Measurements from ENCODE around the gene AGPAT3. TPM values are rescaled to one million over a fixed set of nuclear protein-coding genes. Genes with fewer than 3 reads are reported as not detected.

The AGPAT3 gene
- total RNA-seq, 2 experiments from 2014 or later = 80.3 to 93.1 TPM

- peaks cover 21% of the 10 kb centered on the region for H3K4me1 Mint-ChIP-seq
- ChIA-PET POLR2A (no interaction called here), CTCF (interaction anchor here (1.0 to 1.2 kb wide), 2 partner anchors 11 to 24 kb away, joined by 3 read pairs; no protein-coding TSS in a partner anchor)
- peaks cover 24% of the 10 kb centered on the region for H3K9me3 Mint-ChIP-seq
- no peak for DNase-seq
- no peak overlapping the region for H3K4me3 Mint-ChIP-seq
- no peaks in the 10 kb centered on the region for H3K27me3 Mint-ChIP-seq
- H3K36me3 Mint-ChIP-seq (ENCODE audit: low read depth) = peaks cover 46% of the 10 kb centered on the region
- H3K27ac Mint-ChIP-seq = no peak overlapping the region
Observed at GRCh38 chr21:43950481-43950880, 85.5 kb downstream of the AGPAT3 start.

- POLR2A ChIA-PET = no interaction called here
- DNase-seq = no peak
Observed at GRCh38 chr21:43950936-43951335, 85.9 kb downstream of the AGPAT3 start.

GRCh38 chr21:43951911-43952703, 87.1 kb downstream of the AGPAT3 start:
- no peak for DNase-seq
- peaks cover 38% of the 10 kb centered on the region for H3K36me3 Mint-ChIP-seq (ENCODE audit: low read depth)
- H3K27ac Mint-ChIP-seq = peak overlapping the region; percentile 66
- H3K4me3 Mint-ChIP-seq = no peak overlapping the region
- peaks cover 21% of the 10 kb centered on the region for H3K4me1 Mint-ChIP-seq
- H3K27me3 Mint-ChIP-seq = no peaks in the 10 kb centered on the region
- CTCF ChIA-PET = no interaction called here
- POLR2A ChIA-PET = no interaction called here
- peaks cover 19% of the 10 kb centered on the region for H3K9me3 Mint-ChIP-seq

More at GRCh38 chr21:43950936-43951335, 85.9 kb downstream of the AGPAT3 start:
- H3K27ac Mint-ChIP-seq = no peak overlapping the region
- peaks cover 46% of the 10 kb centered on the region for H3K36me3 Mint-ChIP-seq (ENCODE audit: low read depth)
- peaks cover 24% of the 10 kb centered on the region for H3K9me3 Mint-ChIP-seq
- H3K27me3 Mint-ChIP-seq = no peaks in the 10 kb centered on the region
- H3K4me3 Mint-ChIP-seq = no peak overlapping the region
- peaks cover 21% of the 10 kb centered on the region for H3K4me1 Mint-ChIP-seq
- CTCF ChIA-PET = interaction anchor here (0.6 to 1.2 kb wide), 3 partner anchors 12 to 160 kb away, joined by 3 read pairs; no protein-coding TSS in a partner anchor

- POLR2A ChIA-PET = no interaction called here
Observed at GRCh38 chr21:43953021-43953420, 88.0 kb downstream of the AGPAT3 start.

GRCh38 chr21:43954042-43954441, 89.0 kb downstream of the AGPAT3 start:
- H3K4me1 Mint-ChIP-seq = peaks cover 19% of the 10 kb centered on the region
- DNase-seq = no peak
- POLR2A ChIA-PET = no interaction called here
- CTCF ChIA-PET = interaction anchor here (0.9 kb wide), 1 partner anchor 165 kb away, joined by 3 read pairs; no protein-coding TSS in a partner anchor
- peaks cover 7% of the 10 kb centered on the region for H3K9me3 Mint-ChIP-seq
- no peak overlapping the region for H3K27ac Mint-ChIP-seq
- H3K36me3 Mint-ChIP-seq (ENCODE audit: low read depth) = peaks cover 23% of the 10 kb centered on the region
- no peaks in the 10 kb centered on the region for H3K27me3 Mint-ChIP-seq
- no peak overlapping the region for H3K4me3 Mint-ChIP-seq

More at GRCh38 chr21:43953021-43953420, 88.0 kb downstream of the AGPAT3 start:
- Mint-ChIP-seq H3K9me3 (peaks cover 14% of the 10 kb centered on the region), H3K4me3 (no peak overlapping the region), H3K4me1 (peaks cover 21% of the 10 kb centered on the region), H3K27me3 (no peaks in the 10 kb centered on the region), H3K36me3 (ENCODE audit: low read depth) (peaks cover 31% of the 10 kb centered on the region), H3K27ac (no peak overlapping the region)
- CTCF ChIA-PET = no interaction called here
- no peak for DNase-seq

- Mint-ChIP-seq H3K9me3 (no peaks in the 10 kb centered on the region), H3K36me3 (ENCODE audit: low read depth) (peaks cover 15% of the 10 kb centered on the region), H3K4me3 (no peak overlapping the region), H3K4me1 (peaks cover 10% of the 10 kb centered on the region), H3K27ac (no peak overlapping the region), H3K27me3 (no peaks in the 10 kb centered on the region)
- ChIA-PET POLR2A (no interaction called here), CTCF (interaction anchor here (0.6 to 1.1 kb wide), 3 partner anchors 8 to 144 kb away, joined by 3 read pairs; no protein-coding TSS in a partner anchor)
- DNase-seq = no peak
Observed at GRCh38 chr21:43954896-43955295, 89.9 kb downstream of the AGPAT3 start.

- H3K27ac Mint-ChIP-seq = no peak overlapping the region
- ChIA-PET CTCF (interaction anchor here (0.7 to 1.3 kb wide), 2 partner anchors 10 to 1628 kb away, joined by 3 read pairs; no protein-coding TSS in a partner anchor), POLR2A (no interaction called here)
- H3K4me1 Mint-ChIP-seq = peaks cover 9% of the 10 kb centered on the region
- no peaks in the 10 kb centered on the region for H3K9me3 Mint-ChIP-seq
- peaks cover 8% of the 10 kb centered on the region for H3K36me3 Mint-ChIP-seq (ENCODE audit: low read depth)
- no peak for DNase-seq
- H3K27me3 Mint-ChIP-seq = no peaks in the 10 kb centered on the region
- H3K4me3 Mint-ChIP-seq = no peak overlapping the region
Observed at GRCh38 chr21:43956019-43956669, 91.1 kb downstream of the AGPAT3 start.

GRCh38 chr21:43956670-43957035, 91.6 kb downstream of the AGPAT3 start:
- no peak for DNase-seq
- CTCF ChIA-PET = interaction anchor here (1.3 kb wide), 1 partner anchor 10 kb away, joined by 3 read pairs; no protein-coding TSS in a partner anchor
- Mint-ChIP-seq H3K4me1 (peaks cover 12% of the 10 kb centered on the region), H3K27ac (no peak overlapping the region), H3K4me3 (no peak overlapping the region), H3K36me3 (ENCODE audit: low read depth) (peaks cover 6% of the 10 kb centered on the region), H3K27me3 (no peaks in the 10 kb centered on the region), H3K9me3 (no peaks in the 10 kb centered on the region)
- POLR2A ChIA-PET = no interaction called here

- H3K36me3 Mint-ChIP-seq (ENCODE audit: low read depth) = peaks cover 4% of the 10 kb centered on the region
- peaks cover 12% of the 10 kb centered on the region for H3K4me1 Mint-ChIP-seq
- H3K27me3 Mint-ChIP-seq = no peaks in the 10 kb centered on the region
- POLR2A ChIA-PET = no interaction called here
- H3K27ac Mint-ChIP-seq = no peak overlapping the region
- H3K4me3 Mint-ChIP-seq = no peak overlapping the region
- H3K9me3 Mint-ChIP-seq = no peaks in the 10 kb centered on the region
- no peak for DNase-seq
- CTCF ChIA-PET = interaction anchor here (1.3 kb wide), 1 partner anchor 11 kb away, joined by 3 read pairs; no protein-coding TSS in a partner anchor
Observed at GRCh38 chr21:43957128-43957571, 92.1 kb downstream of the AGPAT3 start.

GRCh38 chr21:43957611-43958362, 92.8 kb downstream of the AGPAT3 start:
- POLR2A ChIA-PET = no interaction called here
- no peak overlapping the region for H3K27ac Mint-ChIP-seq
- no peaks in the 10 kb centered on the region for H3K9me3 Mint-ChIP-seq
- no peak overlapping the region for H3K4me3 Mint-ChIP-seq
- no peak for DNase-seq
- peaks cover 9% of the 10 kb centered on the region for H3K36me3 Mint-ChIP-seq (ENCODE audit: low read depth)
- H3K4me1 Mint-ChIP-seq = peaks cover 12% of the 10 kb centered on the region
- H3K27me3 Mint-ChIP-seq = no peaks in the 10 kb centered on the region
- CTCF ChIA-PET = no interaction called here

GRCh38 chr21:43958364-43959158, 93.5 kb downstream of the AGPAT3 start:
- H3K4me3 Mint-ChIP-seq = no peak overlapping the region
- peak; percentile 10 for DNase-seq
- CTCF ChIA-PET = no interaction called here

More at GRCh38 chr21:43958364-43959158, 93.5 kb downstream of the AGPAT3 start:
- Mint-ChIP-seq H3K36me3 (ENCODE audit: low read depth) (peaks cover 13% of the 10 kb centered on the region), H3K4me1 (peaks cover 12% of the 10 kb centered on the region), H3K9me3 (no peaks in the 10 kb centered on the region), H3K27me3 (no peaks in the 10 kb centered on the region), H3K27ac (no peak overlapping the region)
- POLR2A ChIA-PET = no interaction called here
